ENCODE measurements around the gene GPR152.

DNA sequence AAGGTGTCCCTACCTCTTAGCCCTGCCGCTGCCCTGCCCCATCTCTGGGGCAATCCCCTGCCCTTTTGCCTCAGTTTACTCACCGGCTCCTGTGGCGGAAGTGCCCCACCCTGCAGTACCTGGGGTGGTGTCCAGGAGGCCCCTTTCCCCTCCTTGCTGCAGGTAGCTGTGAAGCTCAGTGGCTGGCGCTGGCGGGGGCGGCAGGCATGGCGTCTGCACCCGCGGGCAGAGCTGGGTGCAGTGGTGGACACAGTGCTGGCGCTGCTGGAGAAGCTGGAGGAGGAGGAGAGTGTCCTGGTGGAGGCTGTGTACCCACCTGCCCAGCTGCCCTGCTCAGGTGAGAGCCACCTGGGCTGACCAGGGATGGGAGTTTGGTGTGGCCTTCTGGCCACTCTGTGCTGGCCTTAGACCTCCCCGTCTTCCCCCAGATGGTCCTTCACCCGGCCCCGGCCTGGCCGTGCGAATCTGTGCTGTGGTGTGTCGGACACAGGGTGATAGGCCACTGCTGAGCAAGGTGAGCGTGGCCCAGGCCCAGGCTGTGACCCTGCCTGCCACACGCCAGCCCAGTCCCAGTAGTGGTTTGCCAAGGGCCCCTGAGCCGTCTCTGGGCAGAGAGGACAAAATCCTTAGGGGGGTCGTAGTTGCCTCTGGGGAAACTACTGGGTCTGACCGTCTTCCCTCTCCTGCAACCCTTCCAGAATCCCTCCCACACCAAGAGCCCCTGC, 33.0 kb downstream of the GPR152 start:
- TF ChIP-seq CTCF (conservative IDR thresholded peaks at IDR 0.05 in 1 of 2, IDR thresholded peaks at IDR 0.05 in 1 of 2; ENCODE audit: extremely low read depth in 1 of 2, insufficient read depth in 1 of 2, low read depth in 1 of 2, low read length in 2 of 2) = no peak
- no peak for TF ChIP-seq EZH2 (IDR thresholded peaks at IDR 0.05; ENCODE audit: borderline replicate concordance, low read length)
